BJ (cell line): ENCODE results near the gene PRKG1. TPM values are rescaled to one million over a fixed set of nuclear protein-coding genes. Genes with fewer than 3 reads are reported as not detected.

Experiments
- CTCF ChIA-PET: fragments of 350-600 bp; formaldehyde crosslinking; extraction: SDS; loops from one replicate; lab custom pipeline; 2021; ENCODE audit warnings: antibody characterized with exemption, inconsistent platforms; lab: Yijun Ruan, JAX
- POLR2A ChIA-PET: fragments of 300-600 bp; sonication (Branson Sonifier 250); formaldehyde crosslinking; extraction: SDS; loops from one replicate; lab custom pipeline; 2021; ENCODE audit warnings: antibody characterized with exemption; lab: Charles Lee
- DNase-seq: peaks from one replicate; pipeline ENCODE4 v3.0.0-alpha.2; 2011; ENCODE audit warnings: low read depth
- H3K27me3 ChIP-seq: 2 replicates; pipeline ENCODE4 v1.6.0; 2011; ENCODE audit warnings: low read length; ENCODE audit not compliant: control insufficient read depth, insufficient read depth
- H3K36me3 ChIP-seq: 2 replicates; pipeline ENCODE4 v1.5.1; 2011; ENCODE audit warnings: low read length; ENCODE audit not compliant: control insufficient read depth, insufficient read depth
- H3K4me3 ChIP-seq: 2 replicates; pipeline ENCODE4 v1.5.1; 2011; ENCODE audit warnings: low read depth, mild to moderate bottlenecking, control low read depth, low read length
- polyA plus RNA-seq: library from polyadenylated mRNA; depleted of rRNA; stranded (reverse); fragments of >200 nt; gene quantifications from 2 replicates; pipeline ENCODE4 v1.2.3, GENCODE V29; 2011
- TF ChIP-seq, protein P1 (sequence below): IDR thresholded peaks from 2 replicates; pipeline ENCODE4 v1.5.1; 2011; ENCODE audit warnings: low read depth, mild to moderate bottlenecking, control low read depth, inconsistent platforms, low read length, moderate library complexity; ENCODE audit not compliant: insufficient read depth

The PRKG1 gene
- polyA plus RNA-seq, 1 experiment: 9.7 TPM

DNA sequence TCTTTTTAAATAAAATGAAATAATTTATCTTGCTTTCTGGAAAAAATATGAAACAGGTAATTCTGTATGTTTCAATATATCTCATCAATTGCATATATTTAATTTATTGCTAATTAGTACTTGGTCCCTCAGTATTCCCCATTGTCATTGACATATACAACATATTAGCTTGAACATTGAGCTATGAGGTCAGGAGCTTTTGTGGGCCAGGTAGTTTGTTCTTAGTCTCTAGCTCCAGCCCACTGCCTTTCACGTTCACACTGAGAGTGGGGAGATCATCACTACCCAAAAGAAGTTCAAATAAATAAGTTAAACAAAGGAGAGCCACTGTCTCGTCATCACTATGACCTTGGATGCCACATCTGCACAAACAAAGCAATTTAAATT lies 1185.1 kb downstream of the PRKG1 start:
- Histone ChIP-seq H3K4me3 (no peak overlapping the region), H3K36me3 (no peaks in the 10 kb centered on the region), H3K27me3 (no peaks in the 10 kb centered on the region)
- ChIA-PET POLR2A (interaction anchor here (0.7 kb wide), 1 partner anchor 1238 kb away, joined by 11 read pairs; no protein-coding TSS in a partner anchor), CTCF (no interaction called here)
- no peak for DNase-seq
- TF ChIP-seq, protein P1, sequence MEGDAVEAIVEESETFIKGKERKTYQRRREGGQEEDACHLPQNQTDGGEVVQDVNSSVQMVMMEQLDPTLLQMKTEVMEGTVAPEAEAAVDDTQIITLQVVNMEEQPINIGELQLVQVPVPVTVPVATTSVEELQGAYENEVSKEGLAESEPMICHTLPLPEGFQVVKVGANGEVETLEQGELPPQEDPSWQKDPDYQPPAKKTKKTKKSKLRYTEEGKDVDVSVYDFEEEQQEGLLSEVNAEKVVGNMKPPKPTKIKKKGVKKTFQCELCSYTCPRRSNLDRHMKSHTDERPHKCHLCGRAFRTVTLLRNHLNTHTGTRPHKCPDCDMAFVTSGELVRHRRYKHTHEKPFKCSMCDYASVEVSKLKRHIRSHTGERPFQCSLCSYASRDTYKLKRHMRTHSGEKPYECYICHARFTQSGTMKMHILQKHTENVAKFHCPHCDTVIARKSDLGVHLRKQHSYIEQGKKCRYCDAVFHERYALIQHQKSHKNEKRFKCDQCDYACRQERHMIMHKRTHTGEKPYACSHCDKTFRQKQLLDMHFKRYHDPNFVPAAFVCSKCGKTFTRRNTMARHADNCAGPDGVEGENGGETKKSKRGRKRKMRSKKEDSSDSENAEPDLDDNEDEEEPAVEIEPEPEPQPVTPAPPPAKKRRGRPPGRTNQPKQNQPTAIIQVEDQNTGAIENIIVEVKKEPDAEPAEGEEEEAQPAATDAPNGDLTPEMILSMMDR: no peak

DNA sequence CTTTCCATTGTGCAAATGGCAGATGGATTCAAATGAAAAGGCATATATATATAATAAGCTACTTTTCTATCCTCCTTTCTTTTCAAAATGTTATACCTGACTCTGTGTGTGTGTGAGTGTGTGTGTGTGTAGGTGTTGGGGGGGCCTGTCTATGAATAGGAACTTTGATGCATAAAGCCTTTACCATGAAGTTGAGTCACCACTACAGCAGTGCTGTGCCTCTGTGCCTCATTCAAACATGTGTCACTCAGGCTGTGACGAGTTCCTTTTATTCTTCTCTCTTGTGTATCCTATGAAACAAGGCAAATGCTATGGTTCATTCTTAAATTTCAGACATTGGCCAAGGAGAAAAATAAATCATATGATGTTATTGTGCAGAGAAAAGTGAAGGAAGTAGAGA lies 1187.1 kb downstream of the PRKG1 start:
- ChIA-PET POLR2A (no interaction called here), CTCF (interaction anchor here (1.1 kb wide), 1 partner anchor 12 kb away, joined by 3 read pairs; no protein-coding TSS in a partner anchor)
- H3K36me3 ChIP-seq: no peaks in the 10 kb centered on the region
- TF ChIP-seq, protein P1: no peak
- no peak for DNase-seq
- no peaks in the 10 kb centered on the region for H3K27me3 ChIP-seq
- no peak overlapping the region for H3K4me3 ChIP-seq

DNA sequence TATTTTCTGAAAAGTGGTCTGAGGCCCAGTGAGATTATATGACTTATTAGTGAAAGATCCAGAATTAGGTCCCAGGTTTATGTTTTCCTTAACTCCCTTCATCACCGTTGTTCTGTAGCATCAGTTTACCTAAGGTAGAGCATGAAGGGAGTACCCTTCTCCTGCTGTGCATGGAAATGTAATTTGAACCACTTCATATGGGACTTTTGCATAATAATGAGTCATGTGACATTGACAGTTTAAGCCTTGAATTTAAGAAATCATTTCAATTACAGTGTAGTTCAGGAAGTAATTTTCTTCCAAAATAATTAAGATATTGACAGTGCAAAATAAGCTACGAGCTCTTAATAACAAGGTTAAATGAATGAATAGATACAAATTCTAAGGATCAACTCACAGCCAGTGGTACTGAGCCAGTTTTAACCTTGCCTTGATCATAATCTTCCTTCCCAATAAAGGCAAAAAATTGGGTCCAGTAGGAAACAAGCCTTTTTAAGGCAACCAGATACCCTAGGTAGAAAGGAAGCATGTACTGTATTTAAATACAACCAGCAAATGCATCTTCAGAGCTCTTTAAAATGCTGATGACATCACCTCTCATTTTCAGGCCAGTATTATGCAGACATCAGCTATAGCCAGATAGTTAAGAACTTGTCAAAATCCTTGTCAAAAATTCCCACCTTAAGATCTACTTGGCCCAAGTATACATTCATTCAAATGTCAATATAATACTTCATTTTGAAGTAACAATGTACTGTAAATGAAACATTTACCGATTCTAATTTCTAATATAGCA lies 1191.0 kb downstream of the PRKG1 start:
- CTCF ChIA-PET: no interaction called here
- no peak overlapping the region for H3K4me3 ChIP-seq
- no peak for DNase-seq
- H3K27me3 ChIP-seq: no peaks in the 10 kb centered on the region
- POLR2A ChIA-PET: no interaction called here
- TF ChIP-seq, protein P1: no peak
- H3K36me3 ChIP-seq: no peaks in the 10 kb centered on the region

DNA sequence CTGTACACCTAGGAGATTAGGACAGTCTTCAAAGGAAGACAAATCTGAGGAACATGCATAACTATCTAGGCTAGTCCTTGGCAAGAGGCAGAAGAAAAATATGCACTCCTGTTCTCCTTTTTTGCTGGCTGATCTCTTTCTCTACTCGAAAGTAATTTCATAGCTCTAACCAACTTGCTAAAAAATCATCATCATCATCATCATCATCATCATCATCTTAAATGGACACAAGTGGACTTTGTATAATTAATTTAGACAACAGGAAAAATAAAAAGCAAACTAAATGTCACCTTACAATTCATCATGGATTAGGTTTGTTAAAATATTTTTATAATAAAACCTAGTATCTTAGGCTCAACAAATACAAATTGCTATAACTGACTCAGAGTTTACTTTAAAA lies 1192.6 kb downstream of the PRKG1 start:
- no peak overlapping the region for H3K4me3 ChIP-seq
- CTCF ChIA-PET: no interaction called here
- TF ChIP-seq, protein P1: no peak

DNA sequence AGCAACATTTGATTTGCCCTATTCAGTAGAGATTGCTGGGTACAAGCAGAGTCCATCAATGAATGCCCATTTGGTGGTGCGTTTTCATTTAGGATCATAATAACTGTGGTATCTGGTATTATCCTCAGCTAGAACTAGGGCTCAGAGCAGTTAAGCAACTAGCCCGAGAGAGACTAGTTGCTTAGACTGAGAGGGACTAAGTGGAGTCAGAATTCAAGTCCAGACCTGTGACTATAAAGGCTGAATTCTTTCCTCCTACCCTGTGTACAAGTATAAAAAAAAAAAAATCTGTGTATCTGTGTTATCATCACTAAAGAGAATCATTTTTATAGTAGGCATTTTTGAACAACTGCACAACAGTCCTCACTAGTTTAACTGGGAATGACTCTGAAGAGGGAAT lies 1194.5 kb downstream of the PRKG1 start:
- POLR2A ChIA-PET: no interaction called here
- Histone ChIP-seq H3K27me3 (no peaks in the 10 kb centered on the region), H3K4me3 (no peak overlapping the region), H3K36me3 (no peaks in the 10 kb centered on the region)
- no peak for DNase-seq
- CTCF ChIA-PET: no interaction called here
- TF ChIP-seq, protein P1: no peak

More for the DNA sequence above, 1192.6 kb downstream of the PRKG1 start:
- Histone ChIP-seq H3K36me3 (no peaks in the 10 kb centered on the region), H3K27me3 (no peaks in the 10 kb centered on the region)
- POLR2A ChIA-PET: no interaction called here
- no peak for DNase-seq
